Type B pancreatic cell (in vitro differentiated cells): ENCODE results near the gene ISCU. TPM values are rescaled to one million over a fixed set of nuclear protein-coding genes. Genes with fewer than 3 reads are reported as not detected.
"Not testable (repeated sequence)": the region's sequence is repeated elsewhere in the genome, so short reads cannot be mapped to it uniquely, and the experiment has no call there.

ENCODE experiments used
- DNase-seq: peaks from one replicate; pipeline ENCODE4 v3.0.0; 2021; ENCODE audit warnings: mixed read lengths; ENCODE audit not compliant: unreplicated experiment; ENCODE audit errors: extremely low spot score
- H3K27ac Mint-ChIP-seq: 2 replicates; pipeline ENCODE4 v1.8.0; 2021; ENCODE audit warnings: mild to moderate bottlenecking, mixed read lengths
- H3K27me3 Mint-ChIP-seq: 2 replicates; pipeline ENCODE4 v1.8.0; 2021; ENCODE audit warnings: mixed read lengths
- H3K36me3 Mint-ChIP-seq: 2 replicates; pipeline ENCODE4 v1.8.0; 2021; ENCODE audit warnings: mixed read lengths
- H3K4me1 Mint-ChIP-seq: one replicate; pipeline ENCODE4 v1.8.0; 2021; ENCODE audit warnings: mixed read lengths; ENCODE audit not compliant: unreplicated experiment
- H3K4me3 Mint-ChIP-seq: 2 replicates; pipeline ENCODE4 v1.8.0; 2021; ENCODE audit warnings: mild to moderate bottlenecking, mixed read lengths
- H3K9me3 Mint-ChIP-seq: 2 replicates; pipeline ENCODE4 v1.8.0; 2021; ENCODE audit warnings: mixed read lengths
- CTCF ChIP-seq: fragments of 200-600 bp; sonication (generic); conservative IDR thresholded peaks from 2 replicates; pipeline ENCODE4 v1.5.0; 2021; ENCODE audit warnings: antibody characterized with exemption, mild to moderate bottlenecking
- total RNA-seq: library from RNA; stranded (reverse); gene quantifications from 2 replicates; pipeline ENCODE4 v1.2.1, GENCODE V29; 2021; ENCODE audit warnings: low replicate concordance

Gene ISCU
- total RNA-seq, 1 donor from 2014 or later: 78.9 TPM

- H3K4me1 Mint-ChIP-seq: no peaks in the 10 kb centered on the region
- no peak overlapping the region for H3K27ac Mint-ChIP-seq
- peak; percentile 42 for DNase-seq
- no peak for TF ChIP-seq CTCF
- H3K4me3 Mint-ChIP-seq: no peak overlapping the region
- no peaks in the 10 kb centered on the region for H3K9me3 Mint-ChIP-seq
- H3K27me3 Mint-ChIP-seq: peaks cover 3% of the 10 kb centered on the region
- peaks cover 7% of the 10 kb centered on the region for H3K36me3 Mint-ChIP-seq
These were observed 9.9 kb downstream of the ISCU start for GRCh38 chr12:108572166-108572790.

GRCh38 chr12:108573317-108573716, 10.9 kb downstream of the ISCU start:
- H3K27me3 Mint-ChIP-seq: peaks cover 3% of the 10 kb centered on the region
- no peak overlapping the region for H3K27ac Mint-ChIP-seq
- TF ChIP-seq CTCF: no peak
- no peaks in the 10 kb centered on the region for H3K4me1 Mint-ChIP-seq
- peaks cover 3% of the 10 kb centered on the region for H3K36me3 Mint-ChIP-seq
- no peak overlapping the region for H3K4me3 Mint-ChIP-seq
- H3K9me3 Mint-ChIP-seq: no peaks in the 10 kb centered on the region
- DNase-seq: no peak

- H3K4me3 Mint-ChIP-seq, H3K36me3 Mint-ChIP-seq, H3K9me3 Mint-ChIP-seq, H3K27me3 Mint-ChIP-seq, H3K27ac Mint-ChIP-seq, H3K4me1 Mint-ChIP-seq, DNase-seq: not testable (repeated sequence)
These were observed 11.9 kb downstream of the ISCU start for GRCh38 chr12:108574276-108574675.

- no peak for TF ChIP-seq CTCF
- peak; percentile 39 for DNase-seq
- Mint-ChIP-seq H3K27me3 (peaks cover 3% of the 10 kb centered on the region), H3K27ac (no peak overlapping the region), H3K4me1 (peaks cover 1% of the 10 kb centered on the region), H3K36me3 (no peaks in the 10 kb centered on the region), H3K4me3 (no peak overlapping the region), H3K9me3 (peaks cover 5% of the 10 kb centered on the region)
These were observed 13.0 kb downstream of the ISCU start for GRCh38 chr12:108575199-108575912.

GRCh38 chr12:108576660-108577234, 14.4 kb downstream of the ISCU start:
- Mint-ChIP-seq H3K36me3 (no peaks in the 10 kb centered on the region), H3K4me1 (peaks cover 6% of the 10 kb centered on the region), H3K27me3 (peaks cover 3% of the 10 kb centered on the region), H3K4me3 (no peak overlapping the region), H3K27ac (no peak overlapping the region), H3K9me3 (peaks cover 5% of the 10 kb centered on the region)
- DNase-seq: no peak
- TF ChIP-seq CTCF: no peak

- Mint-ChIP-seq H3K27me3 (peaks cover 3% of the 10 kb centered on the region), H3K4me3 (no peak overlapping the region), H3K4me1 (peaks cover 6% of the 10 kb centered on the region), H3K27ac (no peak overlapping the region), H3K36me3 (no peaks in the 10 kb centered on the region), H3K9me3 (peaks cover 5% of the 10 kb centered on the region)
- TF ChIP-seq CTCF: no peak
- DNase-seq: no peak
These were observed 15.1 kb downstream of the ISCU start for GRCh38 chr12:108577458-108577857.
